HG03135 (cell line): ENCODE data around the gene TPO.
"Not testable (repeated sequence)": the region's sequence is repeated elsewhere in the genome, so short reads cannot be mapped to it uniquely, and the experiment has no call there.

Experiments used
- ATAC-seq: cut with Tn5 transposase; IDR thresholded peaks from one replicate; pipeline ENCODE4 v1.9.1; 2021; ENCODE audit warnings: mild to moderate bottlenecking, moderate library complexity; ENCODE audit not compliant: unreplicated experiment

The TPO gene

DNA sequence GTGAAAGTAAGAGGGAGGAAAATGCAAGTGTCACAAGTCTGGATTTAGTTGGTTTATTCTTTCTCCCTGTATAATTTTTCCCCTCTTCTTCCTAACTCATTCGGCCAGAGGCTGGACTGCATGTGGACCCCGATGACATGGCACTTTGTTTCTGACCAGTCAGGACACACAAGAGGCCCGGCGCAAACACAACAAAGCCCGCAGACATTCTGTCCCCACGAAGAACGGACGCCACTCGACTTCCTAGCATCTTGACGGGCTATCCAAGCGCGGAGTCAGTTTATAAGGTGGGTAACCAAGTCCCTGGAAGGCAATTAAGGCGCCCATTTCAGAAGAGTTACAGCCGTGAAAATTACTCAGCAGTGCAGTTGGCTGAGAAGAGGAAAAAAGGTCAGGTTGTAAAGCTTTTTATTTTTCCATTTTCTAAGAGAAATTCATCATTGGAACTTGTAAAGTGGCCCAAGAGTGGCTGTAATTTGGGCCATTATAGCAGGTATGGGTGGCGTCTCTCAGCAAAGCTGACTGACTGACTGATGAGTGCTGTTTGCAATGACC is at the start of gene TPO:
Gene TPO (plus strand): TSS at position 308 of the 555 bp plus-strand sequence. CDS start 946 bp downstream, outside the sequence.
- no peak for ATAC-seq

DNA sequence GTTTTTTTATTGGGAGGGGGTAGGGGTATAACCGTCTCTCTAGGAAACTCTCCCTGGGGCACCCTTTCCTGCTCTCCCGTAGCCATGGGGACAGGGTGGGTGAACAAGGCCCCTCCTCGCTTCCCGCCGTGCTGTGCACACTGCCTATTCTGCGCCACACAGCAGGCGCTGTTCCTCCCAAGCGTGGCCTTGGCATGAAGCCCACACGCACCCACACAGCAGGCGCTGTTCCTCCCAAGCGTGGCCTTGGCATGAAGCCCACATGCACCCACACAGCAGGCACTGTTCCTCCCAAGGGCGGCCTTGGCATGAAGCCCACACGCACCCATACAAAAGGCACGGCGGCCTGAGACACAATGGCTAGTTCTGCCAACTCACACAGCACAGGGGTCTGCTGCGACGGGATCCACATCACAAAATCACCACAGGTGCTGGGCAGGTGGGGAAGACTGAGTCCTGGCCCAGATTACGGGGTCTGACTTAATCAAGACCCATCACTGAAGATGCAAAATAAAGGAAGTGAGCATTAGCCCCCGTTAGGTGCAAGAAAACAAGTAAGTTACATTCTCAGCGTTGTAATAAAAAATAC is 46.6 kb upstream of the TPO start:
- ATAC-seq = no peak

DNA sequence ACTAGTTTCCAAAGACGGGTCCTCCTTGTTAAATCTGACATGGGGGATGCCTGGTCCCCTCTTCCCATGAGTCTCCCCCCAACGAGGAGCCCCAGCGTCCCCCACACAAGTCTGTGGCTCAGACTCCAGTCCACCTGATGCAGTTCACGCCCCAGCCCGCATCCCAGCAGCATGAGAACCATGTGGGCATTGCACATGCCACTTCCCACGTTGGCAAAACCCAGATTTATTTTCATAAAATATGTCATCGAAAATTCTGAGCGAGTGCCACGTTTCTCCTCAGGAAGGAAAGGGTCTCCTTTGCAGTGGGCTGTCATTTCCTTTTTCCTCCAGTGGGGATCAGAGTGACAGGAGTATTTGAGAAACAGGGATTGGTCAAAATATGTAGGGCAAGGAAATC is 45.7 kb upstream of the TPO start:
- ATAC-seq = no peak

DNA sequence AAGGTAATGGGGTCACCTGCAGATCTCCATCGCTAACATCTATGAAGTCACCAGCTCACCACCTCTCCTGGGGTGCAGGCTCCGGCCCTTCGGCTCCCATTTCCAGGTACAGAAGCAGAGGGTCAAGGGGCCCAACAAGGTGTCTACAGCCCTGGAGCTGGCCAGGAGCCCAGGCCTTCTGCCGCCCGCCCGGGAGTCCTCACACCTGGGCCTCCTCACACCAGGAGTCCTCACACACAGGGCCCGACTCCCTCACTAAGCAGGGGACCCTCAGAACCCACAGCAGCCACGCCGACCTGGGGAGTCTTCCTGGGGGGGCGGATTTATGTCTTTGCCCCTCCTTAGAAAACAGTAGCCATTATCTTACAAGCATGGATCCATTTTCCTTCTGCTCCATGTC is 43.4 kb upstream of the TPO start:
- ATAC-seq = no peak

DNA sequence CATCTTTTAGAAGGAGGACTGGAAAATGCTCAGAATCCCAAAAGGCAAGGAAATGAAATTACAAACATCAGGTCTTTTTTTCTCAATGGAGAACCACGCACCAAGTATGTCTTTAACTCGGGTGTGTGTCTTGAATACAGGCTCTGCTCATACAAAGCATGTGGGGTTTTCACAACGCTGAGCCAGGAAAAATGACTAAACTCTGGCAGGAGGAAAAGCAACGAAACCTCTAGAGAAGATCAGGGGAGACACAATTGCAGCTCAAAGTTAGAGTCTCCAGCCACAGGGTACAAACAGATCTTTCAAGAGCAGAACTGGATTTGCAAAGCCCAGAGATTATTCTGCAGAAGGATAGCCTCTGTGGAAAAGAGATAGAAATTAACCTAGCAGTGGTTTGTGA is 42.8 kb upstream of the TPO start:
- ATAC-seq = no peak

DNA sequence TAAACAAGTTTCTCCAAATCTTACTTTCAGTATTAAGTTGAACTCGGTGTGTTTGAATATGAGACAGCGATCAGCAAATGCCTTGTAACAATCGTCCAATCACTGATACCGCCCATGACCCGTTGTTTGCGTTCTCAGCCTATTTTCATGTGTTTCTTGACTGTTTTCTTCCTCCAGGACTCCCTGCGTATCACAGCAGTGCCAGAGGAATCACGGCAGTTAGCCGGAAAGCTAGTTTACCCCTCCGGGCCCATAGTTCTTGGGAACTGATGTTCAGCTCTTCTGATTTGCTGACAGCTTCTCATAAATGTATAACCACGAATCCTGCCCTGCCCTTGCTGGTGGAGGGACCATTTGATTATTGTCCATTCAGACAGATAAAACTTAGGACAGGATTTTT is 42.2 kb upstream of the TPO start:
- no peak for ATAC-seq

DNA sequence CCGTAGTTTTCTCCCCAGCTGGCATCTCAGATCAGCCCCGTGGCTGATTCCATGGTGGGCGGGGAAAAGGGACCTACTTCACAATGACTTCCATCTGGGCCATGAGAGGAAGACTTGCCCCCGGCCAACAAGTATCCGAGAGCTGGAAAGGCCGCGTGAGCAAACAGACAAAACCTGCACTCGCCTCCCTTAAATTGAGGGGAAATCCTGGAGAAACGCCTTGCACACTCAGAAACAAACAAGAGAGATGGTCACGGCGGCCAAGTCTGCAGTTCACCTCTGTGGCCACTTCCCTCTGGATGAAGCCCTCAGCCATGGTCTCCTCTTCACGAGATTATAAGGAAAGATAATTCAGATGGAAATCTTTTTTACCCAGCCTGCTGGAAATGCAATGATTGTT is 39.4 kb upstream of the TPO start:
- no peak for ATAC-seq

DNA sequence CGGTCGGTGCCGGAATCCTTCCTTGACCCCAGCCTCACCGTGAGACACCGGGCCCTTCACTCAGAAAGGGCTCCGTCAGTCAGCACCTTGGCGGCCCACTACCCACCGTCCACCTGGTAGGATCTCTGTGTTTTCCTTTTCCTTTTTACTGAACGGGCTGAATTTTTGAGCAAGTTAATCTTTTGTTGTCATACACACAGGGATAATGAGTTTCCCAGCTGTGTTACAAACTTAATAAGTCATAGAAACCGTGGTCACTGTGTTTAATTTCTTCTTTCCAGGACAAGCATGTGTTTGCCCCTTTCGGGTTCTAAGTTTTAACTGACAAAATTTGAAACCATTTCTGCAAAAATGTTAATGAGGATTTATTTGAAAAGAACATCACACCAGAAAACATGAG is 39.0 kb upstream of the TPO start:
- no peak for ATAC-seq

DNA sequence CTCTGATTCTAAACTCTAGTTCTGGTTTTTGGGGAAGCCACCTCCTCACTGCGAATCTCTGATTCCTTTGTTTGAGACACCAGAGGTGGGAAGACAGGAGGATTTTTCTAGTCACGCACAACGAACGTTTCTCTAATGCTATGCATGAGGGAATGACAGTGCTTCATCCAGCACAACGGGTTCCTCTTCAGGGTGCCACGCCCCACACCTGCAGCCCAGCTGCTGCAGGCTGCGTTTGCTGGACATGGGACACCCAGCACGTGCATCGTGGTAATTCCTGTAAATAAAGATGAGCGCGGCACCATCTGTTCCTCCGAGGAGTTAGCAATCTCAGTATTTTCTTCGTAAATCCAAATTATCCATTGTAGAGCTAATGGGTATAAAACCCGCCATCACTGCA is 37.5 kb upstream of the TPO start:
- ATAC-seq = no peak

DNA sequence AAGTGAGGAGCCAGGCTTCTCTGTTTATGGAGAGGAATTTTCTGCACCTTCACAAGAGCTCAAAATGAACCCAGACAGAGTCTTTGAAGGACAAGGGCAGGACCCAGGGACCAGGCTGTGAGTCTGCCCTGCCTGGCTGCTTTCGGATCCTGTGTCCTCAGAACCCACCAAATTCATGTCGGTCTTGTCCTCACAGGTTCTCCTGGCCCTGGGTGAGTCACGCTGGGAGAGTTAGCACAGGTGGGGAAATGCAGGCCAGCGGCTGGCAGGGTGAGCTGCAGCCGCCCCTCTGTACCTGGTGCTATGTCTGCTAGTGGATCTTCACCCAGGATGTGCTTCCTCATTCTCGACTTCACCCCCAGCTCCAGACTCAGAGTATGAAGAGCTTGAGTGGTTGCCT is 35.8 kb upstream of the TPO start:
- no peak for ATAC-seq

DNA sequence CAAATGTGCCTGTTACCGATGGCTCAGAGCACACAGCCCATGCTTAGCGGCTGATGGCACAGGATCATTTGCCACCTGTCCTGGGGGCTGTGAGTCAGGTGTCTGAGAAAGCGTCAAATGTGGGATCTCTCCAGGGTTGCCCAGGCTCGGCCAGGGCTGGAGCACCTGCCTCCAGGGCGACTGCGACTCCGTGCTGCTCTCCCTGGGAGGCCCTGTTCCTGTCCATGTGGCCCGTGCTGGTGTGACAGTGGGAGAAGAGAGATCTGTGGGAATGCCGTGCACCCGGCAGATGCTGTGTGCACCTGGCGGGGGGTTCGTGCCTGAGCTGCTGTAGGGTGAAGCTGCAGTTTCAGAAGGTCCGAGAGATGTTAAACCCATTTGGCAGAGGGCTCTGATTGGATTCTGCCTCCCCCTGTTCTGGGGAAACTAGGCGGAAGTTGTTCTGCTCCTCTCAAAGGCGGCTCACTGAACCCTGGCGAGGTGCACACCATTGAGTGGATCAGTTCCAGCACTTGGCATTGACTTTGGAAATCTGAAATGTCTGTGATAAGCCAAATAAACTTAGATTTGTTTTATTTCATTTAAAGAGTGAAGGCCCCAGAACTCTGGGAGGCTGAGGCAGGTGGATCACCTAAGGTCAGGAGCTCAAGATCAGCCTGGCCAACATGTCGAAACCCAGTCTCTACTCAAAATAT is 34.7 kb upstream of the TPO start:
- ATAC-seq = no peak

DNA sequence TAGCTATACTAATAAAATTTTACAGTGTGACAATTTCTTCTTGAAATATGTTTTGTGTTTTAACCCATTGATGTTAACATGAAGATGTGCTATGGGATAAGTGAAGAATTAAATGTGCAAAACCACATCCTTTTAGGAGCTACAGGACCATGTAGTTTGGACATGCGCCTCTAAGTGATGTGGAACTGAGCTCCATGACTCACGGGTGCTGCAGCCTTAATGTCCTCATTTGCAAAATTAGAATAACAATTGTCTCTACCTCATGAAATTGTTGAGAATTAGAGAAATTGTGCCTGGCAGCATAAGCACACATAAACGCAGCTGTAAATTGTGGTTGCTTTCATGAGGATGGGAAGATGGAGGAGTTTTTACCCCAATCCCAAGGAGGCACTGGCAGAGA is 31.6 kb upstream of the TPO start:
- no peak for ATAC-seq

DNA sequence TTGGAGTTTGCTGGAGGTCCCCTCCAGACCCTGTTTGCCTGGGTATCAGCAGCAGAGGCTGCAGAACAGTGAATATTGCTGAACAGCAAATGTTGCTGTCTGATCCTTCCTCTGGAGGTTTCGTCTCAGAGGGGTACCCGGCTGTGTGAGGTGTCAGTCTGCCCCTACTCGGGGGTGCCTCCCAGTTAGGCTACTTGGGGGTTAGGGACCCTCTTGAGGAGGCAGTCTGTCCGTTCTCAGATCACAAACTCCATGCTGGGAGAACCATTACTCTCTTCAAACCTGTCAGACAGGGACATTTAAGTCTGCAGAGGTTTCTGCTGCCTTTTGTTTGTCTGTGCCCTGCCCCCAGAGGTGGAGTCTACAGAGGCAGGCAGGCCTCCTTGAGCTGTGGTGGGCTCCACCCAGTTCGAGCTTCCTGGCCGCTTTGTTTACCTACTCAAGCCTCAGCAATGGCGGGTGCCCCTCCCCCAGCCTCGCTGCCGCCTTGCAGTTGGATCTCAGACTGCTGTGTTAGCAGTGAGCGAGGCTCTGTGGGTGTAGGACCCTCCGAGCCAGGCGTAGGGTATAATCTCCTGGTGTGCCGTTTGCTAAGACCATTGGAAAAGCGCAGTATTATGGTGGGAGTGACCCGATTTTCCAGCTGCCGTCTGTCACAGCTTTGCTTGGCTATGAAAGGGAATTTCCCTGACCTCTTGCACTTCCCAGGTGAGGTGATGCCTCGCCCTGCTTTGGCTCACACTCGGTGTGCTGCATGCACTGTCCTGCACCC is 25.1 kb upstream of the TPO start:
- ATAC-seq = not testable (repeated sequence)

DNA sequence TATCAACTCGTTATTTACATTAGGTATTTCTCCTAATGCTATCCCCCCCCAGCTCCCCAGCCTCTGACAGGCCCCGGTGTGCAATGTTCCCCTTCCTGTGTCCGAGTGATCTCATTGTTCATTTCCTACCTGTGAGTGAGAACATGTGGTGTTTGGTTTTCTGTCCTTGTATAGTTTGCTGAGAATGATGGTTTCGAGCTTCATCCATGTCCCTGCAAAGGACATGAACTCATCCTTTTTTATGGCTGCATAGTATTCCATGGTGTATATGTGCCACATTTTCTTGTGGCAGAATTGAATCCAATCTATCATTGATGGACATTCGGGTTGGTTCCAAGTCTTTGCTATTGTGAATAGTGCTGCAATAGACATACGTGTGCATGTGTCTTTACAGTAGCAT is 23.1 kb upstream of the TPO start:
- not testable (repeated sequence) for ATAC-seq

DNA sequence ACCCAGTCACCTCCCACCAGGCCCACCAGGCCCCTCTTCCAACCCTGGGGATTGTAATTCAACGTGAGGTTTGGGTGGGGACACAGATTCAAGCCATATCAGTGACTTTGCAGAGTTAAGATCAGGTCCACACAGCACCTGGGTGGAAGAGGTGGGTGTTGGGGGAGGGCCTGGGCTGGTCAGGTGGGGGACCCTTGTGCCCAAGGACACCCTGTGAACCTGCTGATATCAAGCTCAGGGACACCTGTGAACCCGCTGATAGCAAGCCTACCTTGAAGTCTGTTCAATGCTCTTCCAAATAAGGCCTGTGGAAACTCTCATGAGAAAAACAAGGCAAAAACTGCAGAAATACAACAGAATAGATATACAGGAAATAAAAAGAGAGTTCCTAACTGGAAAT is 19.9 kb upstream of the TPO start:
- no peak for ATAC-seq

DNA sequence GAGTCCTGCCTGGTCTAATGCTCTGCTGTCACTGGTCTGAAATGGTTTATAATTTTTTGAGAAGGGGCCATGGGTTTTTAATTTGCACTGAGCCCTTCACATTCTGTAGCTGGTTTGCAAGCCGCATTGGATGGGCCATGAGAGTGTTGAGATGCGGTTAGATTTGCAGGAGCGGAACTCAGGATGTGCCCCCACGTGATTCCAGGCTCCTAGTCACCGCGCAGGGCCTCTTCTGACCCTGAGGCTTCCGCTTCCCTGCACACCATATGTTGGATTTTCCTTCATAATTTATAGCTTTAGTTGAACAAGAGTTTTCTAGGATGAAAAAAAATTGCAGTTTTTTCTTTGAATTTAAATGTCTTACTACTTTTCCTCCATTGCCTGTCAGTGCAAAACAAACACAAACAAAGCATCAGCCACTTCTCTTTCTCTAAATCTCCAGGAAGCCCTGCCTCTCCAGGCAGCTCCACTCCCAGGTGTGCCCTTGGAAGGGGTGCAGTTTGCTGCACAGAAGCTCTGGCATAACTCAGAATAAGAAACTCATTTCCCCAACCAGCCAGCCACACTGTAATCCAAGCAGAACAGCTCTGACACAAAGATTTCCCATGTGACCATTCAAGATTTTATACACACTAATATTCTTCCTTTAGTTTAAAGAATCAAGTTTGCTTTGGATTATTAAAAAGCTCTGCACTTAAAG is 18.4 kb upstream of the TPO start:
- ATAC-seq = no peak

DNA sequence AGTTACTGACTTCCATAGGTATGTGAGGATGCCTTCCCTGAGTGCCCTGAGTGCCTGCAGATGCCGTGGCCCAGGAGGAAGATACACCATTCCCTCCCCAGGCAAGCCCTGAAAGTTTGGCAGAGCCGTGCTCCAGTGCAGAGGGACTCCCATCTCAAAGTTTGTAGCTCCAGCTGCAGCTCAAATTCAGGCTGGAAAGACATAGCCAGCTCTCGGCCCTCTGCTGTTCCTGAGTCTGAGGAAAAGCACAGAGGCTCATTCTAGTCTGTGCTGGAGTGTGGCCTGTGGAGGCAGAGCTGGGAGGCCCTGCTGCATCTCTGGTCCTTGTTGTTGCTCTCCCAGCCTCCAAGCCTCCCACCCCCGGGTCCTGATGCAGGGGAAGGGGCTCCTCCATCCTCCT is 15.9 kb upstream of the TPO start:
- no peak for ATAC-seq

DNA sequence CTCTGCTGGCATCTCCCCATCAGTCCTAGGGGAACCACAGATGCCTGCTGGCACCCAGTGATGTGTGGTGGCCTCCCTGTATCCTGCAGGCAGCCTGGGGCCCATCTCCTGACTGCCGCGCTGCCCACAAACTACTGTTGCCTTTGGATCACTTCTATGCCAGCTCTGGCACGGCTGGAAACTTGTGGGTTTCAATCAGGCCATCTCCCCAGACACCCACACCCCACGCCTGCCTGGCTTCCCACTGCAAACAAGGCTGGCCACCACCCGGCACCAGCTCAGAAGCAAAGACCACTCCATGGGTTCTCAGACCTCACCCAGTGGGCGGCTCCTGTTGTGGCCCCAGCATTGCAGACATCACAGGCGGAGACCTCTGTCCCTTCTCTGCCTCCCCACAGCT is 15.1 kb upstream of the TPO start:
- no peak for ATAC-seq

DNA sequence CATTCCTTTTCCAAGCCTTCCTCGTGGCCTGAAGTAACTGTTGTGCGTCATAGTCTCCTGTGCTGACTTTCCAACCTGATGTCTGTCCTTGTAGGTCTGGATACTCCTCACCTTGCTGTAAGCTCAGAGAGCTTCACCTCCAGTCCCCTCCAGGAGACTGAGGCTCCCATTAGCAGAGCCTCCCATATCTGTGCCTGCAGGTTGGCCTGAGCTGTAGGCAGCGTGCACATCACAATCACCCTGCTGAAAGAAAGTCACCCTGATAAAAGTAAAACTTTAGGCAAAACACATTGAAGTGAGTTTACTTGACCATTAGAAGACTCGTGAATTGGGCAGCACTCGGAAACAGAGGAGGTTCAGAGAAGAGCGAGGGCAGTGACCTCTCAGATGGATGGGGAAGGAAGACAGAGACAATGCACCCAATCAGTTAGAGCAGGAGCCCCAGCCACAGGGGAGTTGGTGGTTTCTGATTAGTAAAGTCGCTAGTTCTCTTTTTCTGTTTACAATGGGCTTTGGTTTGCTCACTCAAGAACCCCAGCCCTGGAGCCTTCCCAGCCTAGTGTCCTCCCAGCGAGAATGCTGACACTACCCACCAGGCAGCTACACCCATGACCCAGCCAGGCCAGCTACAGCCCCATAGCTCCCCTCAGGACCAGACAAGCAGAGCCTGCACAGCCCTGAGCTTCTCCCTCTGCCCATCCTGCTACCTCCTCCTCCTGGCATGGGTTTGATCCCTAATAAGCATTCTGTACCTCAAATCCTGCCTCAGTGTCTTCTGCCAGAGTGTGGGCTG is 12.1 kb upstream of the TPO start:
- no peak for ATAC-seq

DNA sequence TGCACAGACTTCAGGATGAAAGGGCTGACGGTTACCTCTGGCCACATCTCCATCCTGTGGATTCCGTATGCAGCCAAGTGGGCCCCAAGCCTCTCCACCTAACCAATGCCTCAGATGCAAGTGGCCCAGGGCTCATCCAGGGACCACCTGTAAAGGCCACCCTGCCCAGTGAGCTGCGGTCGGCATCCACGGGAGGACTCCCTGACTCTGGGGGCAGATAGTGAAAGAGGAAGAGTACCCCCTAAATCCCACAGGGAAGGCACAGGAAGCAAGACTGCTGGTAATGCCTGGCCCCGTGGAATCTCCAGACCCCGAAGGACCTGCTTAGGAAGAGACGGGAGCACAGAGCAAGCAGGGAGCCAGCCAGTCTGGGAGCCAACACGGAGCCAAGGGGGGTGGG is 11.2 kb upstream of the TPO start:
- ATAC-seq = no peak

DNA sequence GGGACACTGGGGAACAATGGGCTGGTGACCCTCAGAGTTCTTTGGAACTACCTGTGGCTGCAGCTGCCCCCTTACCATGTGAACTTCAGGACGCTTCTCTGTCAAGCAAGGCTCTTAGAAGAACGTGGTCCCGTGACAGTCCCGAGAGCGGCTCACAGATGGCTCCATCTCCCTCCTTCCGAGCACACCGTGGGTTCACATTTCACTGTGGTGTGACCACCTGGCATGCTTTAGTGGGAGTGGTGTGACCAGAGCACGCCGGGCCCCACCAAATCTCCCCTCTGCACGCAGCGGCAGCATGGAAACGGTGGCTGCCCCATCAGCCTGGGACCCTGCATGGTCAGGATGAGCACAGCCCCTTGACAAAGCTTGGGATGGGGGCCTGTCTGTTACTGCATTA is 9.7 kb upstream of the TPO start:
- no peak for ATAC-seq
